ENCODE data around the gene IGSF9. TPM values are rescaled to one million over a fixed set of nuclear protein-coding genes. Genes with fewer than 3 reads are reported as not detected.

Gene IGSF9
- total RNA-seq, 1 donor from 2014 or later: 0.25 TPM

- no peak for TF ChIP-seq CTCF (IDR thresholded peaks at IDR 0.05; ENCODE audit: borderline replicate concordance)
- DNase-seq: no peak
- intact Hi-C loops (cut with micrococcal nuclease): no loop called here
- H3K27ac ChIP-seq (replicated peaks): no peak overlapping the region
- H3K4me3 ChIP-seq: no peak overlapping the region
- H3K27me3 ChIP-seq (ENCODE audit: low read depth): no peaks in the 10 kb centered on the region
- no peaks in the 10 kb centered on the region for H3K36me3 ChIP-seq
- no peaks in the 10 kb centered on the region for H3K9me3 ChIP-seq (replicated peaks)
- peaks cover 12% of the 10 kb centered on the region for H3K4me1 ChIP-seq
Observed at GRCh38 chr1:159935305-159935704, 10.1 kb downstream of the IGSF9 start.

GRCh38 chr1:159934136-159935039 lies 11.0 kb downstream of the IGSF9 start:
- Histone ChIP-seq H3K9me3 (replicated peaks) (no peaks in the 10 kb centered on the region), H3K27me3 (ENCODE audit: low read depth) (no peaks in the 10 kb centered on the region), H3K4me3 (no peak overlapping the region), H3K27ac (replicated peaks) (no peak overlapping the region), H3K36me3 (no peaks in the 10 kb centered on the region), H3K4me1 (peaks cover 12% of the 10 kb centered on the region)
- no peak for TF ChIP-seq CTCF (IDR thresholded peaks at IDR 0.05; ENCODE audit: borderline replicate concordance)
- no peak for DNase-seq
- intact Hi-C loops (cut with micrococcal nuclease): no loop called here

GRCh38 chr1:159933347-159933746 lies 12.1 kb downstream of the IGSF9 start:
- Histone ChIP-seq H3K27ac (replicated peaks) (no peak overlapping the region), H3K36me3 (no peaks in the 10 kb centered on the region), H3K27me3 (ENCODE audit: low read depth) (no peaks in the 10 kb centered on the region), H3K4me1 (peaks cover 12% of the 10 kb centered on the region), H3K9me3 (replicated peaks) (no peaks in the 10 kb centered on the region), H3K4me3 (no peak overlapping the region)
- intact Hi-C loops (cut with micrococcal nuclease): no loop called here
- TF ChIP-seq CTCF (IDR thresholded peaks at IDR 0.05; ENCODE audit: borderline replicate concordance): no peak
- no peak for DNase-seq

GRCh38 chr1:159932296-159933285 lies 12.8 kb downstream of the IGSF9 start:
- no peaks in the 10 kb centered on the region for H3K36me3 ChIP-seq
- H3K4me1 ChIP-seq: peaks cover 12% of the 10 kb centered on the region
- no peak overlapping the region for H3K27ac ChIP-seq (replicated peaks)
- H3K9me3 ChIP-seq (replicated peaks): no peaks in the 10 kb centered on the region
- intact Hi-C loops (cut with micrococcal nuclease): no loop called here
- DNase-seq: no peak
- no peak overlapping the region for H3K4me3 ChIP-seq
- no peak for TF ChIP-seq CTCF (IDR thresholded peaks at IDR 0.05; ENCODE audit: borderline replicate concordance)
- no peaks in the 10 kb centered on the region for H3K27me3 ChIP-seq (ENCODE audit: low read depth)

- Histone ChIP-seq H3K27ac (replicated peaks) (no peak overlapping the region), H3K36me3 (no peaks in the 10 kb centered on the region), H3K9me3 (replicated peaks) (no peaks in the 10 kb centered on the region), H3K4me3 (no peak overlapping the region), H3K4me1 (peaks cover 8% of the 10 kb centered on the region), H3K27me3 (ENCODE audit: low read depth) (no peaks in the 10 kb centered on the region)
- intact Hi-C loops (cut with micrococcal nuclease): no loop called here
- DNase-seq: no peak
- TF ChIP-seq CTCF (IDR thresholded peaks at IDR 0.05; ENCODE audit: borderline replicate concordance): no peak
Observed at GRCh38 chr1:159931795-159932173, 13.6 kb downstream of the IGSF9 start.
